GM12878 (cell line): Measurements from ENCODE around the gene CRAT. TPM values are rescaled to one million over a fixed set of nuclear protein-coding genes. Genes with fewer than 3 reads are reported as not detected.

Experiments used
- ATF2 ChIP-seq: IDR thresholded peaks from 2 replicates; pipeline ENCODE4 v1.6.1; 2012; ENCODE audit warnings: low read length, inconsistent platforms
- BRCA1 ChIP-seq: IDR thresholded peaks from 2 replicates; pipeline ENCODE4 v1.6.1; 2011; ENCODE audit warnings: low read depth, low read length, improper control_type of control experiment
- CBX3 ChIP-seq: fragments of 200-600 bp; sonication (generic); IDR thresholded peaks from 2 replicates; pipeline ENCODE4 v1.6.1; 2016; ENCODE audit warnings: low read depth, borderline replicate concordance
- CHD2 ChIP-seq: IDR thresholded peaks from 2 replicates; pipeline ENCODE4 v1.6.1; 2011; ENCODE audit warnings: low read depth, low read length, improper control_type of control experiment, borderline replicate concordance
- CREM ChIP-seq: IDR thresholded peaks from 2 replicates; pipeline ENCODE4 v1.6.1; 2014; ENCODE audit warnings: antibody characterized with exemption, low read depth
- FOXK2 ChIP-seq: fragments of 450-650 bp; IDR thresholded peaks from 2 replicates; pipeline ENCODE4 v1.6.1; 2017; ENCODE audit warnings: mild to moderate bottlenecking, moderate library complexity
- HDAC6 ChIP-seq: fragments of 200-600 bp; sonication (generic); IDR thresholded peaks from one replicate; pipeline ENCODE4 v1.8.0; 2017; ENCODE audit warnings: antibody characterized with exemption; ENCODE audit not compliant: unreplicated experiment
- KLF5 ChIP-seq: fragments of 450-650 bp; IDR thresholded peaks from 2 replicates; pipeline ENCODE4 v1.6.1; 2014; ENCODE audit warnings: mild to moderate bottlenecking; ENCODE audit not compliant: partially characterized antibody
- LARP7 ChIP-seq: fragments of 450-650 bp; IDR thresholded peaks from 2 replicates; pipeline ENCODE4 v1.6.1; 2017; ENCODE audit warnings: mild to moderate bottlenecking
- MEF2B ChIP-seq: fragments of 450-650 bp; IDR thresholded peaks from 2 replicates; pipeline ENCODE4 v1.6.1; 2018; ENCODE audit warnings: mild to moderate bottlenecking, moderate library complexity; ENCODE audit not compliant: partially characterized antibody, poor library complexity, severe bottlenecking
- MTA2 ChIP-seq: fragments of 450-650 bp; IDR thresholded peaks from 2 replicates; pipeline ENCODE4 v1.6.1; 2016; ENCODE audit warnings: low read depth, mild to moderate bottlenecking, moderate library complexity
- NRF1 ChIP-seq: conservative IDR thresholded peaks from 2 replicates; pipeline ENCODE4 v1.6.1; 2011; ENCODE audit warnings: mild to moderate bottlenecking, low read depth, low read length, improper control_type of control experiment
- SKIL ChIP-seq: fragments of 450-650 bp; IDR thresholded peaks from 2 replicates; pipeline ENCODE4 v1.6.1; 2017; ENCODE audit warnings: mild to moderate bottlenecking, low read depth, inconsistent platforms; ENCODE audit not compliant: poor library complexity, severe bottlenecking
- SMC3 ChIP-seq: IDR thresholded peaks from 2 replicates; pipeline ENCODE4 v1.6.1; 2011; ENCODE audit warnings: low read length, improper control_type of control experiment, borderline replicate concordance
- SRF ChIP-seq, 2 experiments: IDR thresholded peaks; 2 replicates each; pipeline ENCODE4 v1.6.1; 2011; ENCODE audit warnings: low read depth in 2 of 2, low read length in 2 of 2, mild to moderate bottlenecking in 1 of 2, moderate library complexity in 1 of 2
- SUZ12 ChIP-seq: fragments of 200-600 bp; sonication (generic); IDR thresholded peaks from one replicate; pipeline ENCODE4 v1.6.1; 2018; ENCODE audit warnings: antibody characterized with exemption, mild to moderate bottlenecking; ENCODE audit not compliant: unreplicated experiment
- TCF7 ChIP-seq: IDR thresholded peaks from 2 replicates; pipeline ENCODE4 v1.6.1; 2014; ENCODE audit warnings: antibody characterized with exemption, borderline replicate concordance
- USF2 ChIP-seq: IDR thresholded peaks from 2 replicates; pipeline ENCODE4 v1.6.1; 2011; ENCODE audit warnings: low read depth, low read length, improper control_type of control experiment, borderline replicate concordance
- ZBED1 ChIP-seq: IDR thresholded peaks from 2 replicates; pipeline ENCODE4 v1.6.1; 2016; ENCODE audit warnings: borderline replicate concordance
- polyA plus RNA-seq, 11 experiments: library from polyadenylated mRNA; depleted of rRNA in 4 of 11; unstranded in 6 of 11; stranded (reverse) in 5 of 11; fragments of >200 nt; fragmentation: Nextera tagmentation in 4 of 11; fragmentation: Illumina TruSeq in 1 of 11; extraction: Ambion mirVana in 4 of 11; extraction: Trizol in 1 of 11; gene quantifications; 1 replicate in 1 of 11; 2 replicates in 10 of 11; pipeline versions ENCODE4 v1.2.1 to v1.2.3, GENCODE V29; 2011 to 2016; ENCODE audit warnings: inconsistent platforms in 2 of 11, missing spikeins in 2 of 11, low read depth in 1 of 11
- total RNA-seq, 4 experiments: library from RNA; depleted of rRNA in 3 of 4; stranded (reverse); fragments of >200 nt in 3 of 4; fragmentation: Illumina TruSeq in 1 of 4; extraction: Trizol in 1 of 4; gene quantifications; 2 replicates each; pipeline versions ENCODE4 v1.2.1 to v1.2.3, GENCODE V29; 2013 to 2021
- TF ChIP-seq, protein P1 (sequence below): IDR thresholded peaks from 2 replicates; pipeline ENCODE4 v1.6.1; 2012; ENCODE audit warnings: low read depth, low read length, improper control_type of control experiment

CRAT gene
- total and polyA plus RNA-seq, 10 of the 15 experiments (the other 5 are each of a cell fraction or from before 2014, with no cell fraction given): 0.10 to 3.4 (median 1.8) TPM

GRCh38 chr9:129141066-129142041, 30.8 kb upstream of the CRAT start (continued):
- TF ChIP-seq SKIL (peak; percentile 68), SUZ12 (no peak), CBX3 (no peak), USF2 (no peak; the same call in 1 of the 2 replicates), ZBED1 (no peak), HDAC6 (no peak), FOXK2 (peak; percentile 79; the same call in 1 of the 2 replicates), MEF2B (peak; percentile 60), MTA2 (peak; percentile 68), ATF2 (peak; percentile 92), CHD2 (peak; percentile 53; the same call in 1 of the 2 replicates), LARP7 (peak; percentile 52; the same call in 1 of the 2 replicates), CREM (peak; percentile 89), NRF1 (no peak), BRCA1 (0 out of 2 replicates have a peak, but pooled peaks have one; percentile 16), SMC3 (no peak), KLF5 (peak; percentile 74), TCF7 (no peak), SRF (IDR thresholded peaks at IDR 0.05; ENCODE audit: low read depth in 2 of 2, low read length in 2 of 2) (no peak)
- TF ChIP-seq, protein P1, sequence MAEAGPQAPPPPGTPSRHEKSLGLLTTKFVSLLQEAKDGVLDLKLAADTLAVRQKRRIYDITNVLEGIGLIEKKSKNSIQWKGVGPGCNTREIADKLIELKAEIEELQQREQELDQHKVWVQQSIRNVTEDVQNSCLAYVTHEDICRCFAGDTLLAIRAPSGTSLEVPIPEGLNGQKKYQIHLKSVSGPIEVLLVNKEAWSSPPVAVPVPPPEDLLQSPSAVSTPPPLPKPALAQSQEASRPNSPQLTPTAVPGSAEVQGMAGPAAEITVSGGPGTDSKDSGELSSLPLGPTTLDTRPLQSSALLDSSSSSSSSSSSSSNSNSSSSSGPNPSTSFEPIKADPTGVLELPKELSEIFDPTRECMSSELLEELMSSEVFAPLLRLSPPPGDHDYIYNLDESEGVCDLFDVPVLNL: no peak
